Measurements from ENCODE around the gene STAG1. TPM values are rescaled to one million over a fixed set of nuclear protein-coding genes. Genes with fewer than 3 reads are reported as not detected.
"Not testable (repeated sequence)": the region's sequence is repeated elsewhere in the genome, so short reads cannot be mapped to it uniquely, and the experiment has no call there.

The STAG1 gene
- total and polyA plus RNA-seq, 2 donors (not counting 1 experiment from before 2014, with no cell fraction given), result 23.2 to 38.6 TPM

DNA sequence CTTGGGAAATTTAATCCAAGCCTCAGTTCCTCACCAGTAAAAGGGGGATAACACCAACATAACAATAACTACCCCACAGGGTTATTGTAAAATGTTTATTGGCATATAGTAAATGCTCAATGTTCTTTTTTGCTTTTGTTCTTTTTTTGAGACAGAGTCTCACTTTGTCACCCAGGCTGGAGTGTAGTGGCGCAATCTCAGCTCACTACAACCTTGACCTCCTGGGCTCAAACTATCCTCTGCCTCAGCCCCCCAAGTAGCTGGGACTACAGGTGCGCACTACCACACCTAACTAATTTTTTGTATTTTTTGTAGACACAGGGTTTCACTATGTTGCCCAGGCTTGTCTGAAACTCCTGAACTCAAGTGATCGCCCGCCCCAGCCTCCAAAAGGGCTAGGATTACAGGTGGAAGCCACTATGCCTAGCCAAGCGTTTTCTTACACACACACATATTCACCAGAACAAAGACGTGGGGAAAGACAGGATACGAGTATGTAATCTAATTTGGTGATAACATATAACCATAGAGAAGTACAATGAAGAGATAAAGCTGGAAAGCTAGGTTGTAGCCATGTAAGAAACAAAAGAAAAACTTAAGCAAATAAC, 11.7 kb downstream of the STAG1 start:
- Histone ChIP-seq H4K20me1 (ENCODE audit: control insufficient read depth, extremely low read depth, insufficient read depth, low read length) (no peaks in the 10 kb centered on the region), H3K79me2 (ENCODE audit: control insufficient read depth, insufficient read depth, low read length) (peaks cover 82% of the 10 kb centered on the region), H3K4me2 (ENCODE audit: extremely low read depth, insufficient read depth, low read length) (no peak overlapping the region)

DNA sequence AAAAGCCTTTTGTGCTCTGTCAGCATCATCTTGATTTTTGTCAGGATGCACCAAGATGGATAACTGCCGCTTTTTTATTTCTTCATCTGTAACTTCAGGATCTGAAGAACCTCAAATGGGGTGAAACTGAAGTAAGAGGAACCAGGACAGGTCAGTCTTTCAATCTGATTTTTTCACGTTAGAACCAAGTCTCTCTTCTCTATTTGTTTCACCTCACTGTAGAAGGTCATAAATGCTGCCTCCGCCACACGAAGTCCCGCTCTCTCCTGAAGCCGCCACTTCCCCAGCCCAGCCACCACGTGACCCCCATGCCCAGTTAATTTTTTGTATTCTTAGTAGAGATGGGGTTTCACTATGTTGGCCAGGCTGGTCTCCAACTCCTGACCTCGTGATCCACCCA, 15.2 kb downstream of the STAG1 start:
- not testable (repeated sequence) for H3K36me3 ChIP-seq (ENCODE audit: control insufficient read depth, insufficient read depth, low read length); H2AFZ ChIP-seq (ENCODE audit: low read length); H3K27me3 ChIP-seq (ENCODE audit: control insufficient read depth, insufficient read depth, low read length); H3K4me3 ChIP-seq (replicated peaks in 1 of 4; ENCODE audit: control extremely low read depth in 1 of 4, insufficient read depth in 1 of 4, low read depth in 3 of 4, low read length in 4 of 4); H4K20me1 ChIP-seq (ENCODE audit: control insufficient read depth, extremely low read depth, insufficient read depth, low read length); H3K9ac ChIP-seq (ENCODE audit: insufficient read depth, low read length); DNase-seq (ENCODE audit: low read depth in 2 of 2); H3K4me1 ChIP-seq (ENCODE audit: control insufficient read depth, extremely low read depth, insufficient read depth, low read length); H3K9me3 ChIP-seq (ENCODE audit: control insufficient read depth, insufficient read depth, low read depth, low read length); H3K4me2 ChIP-seq (ENCODE audit: extremely low read depth, insufficient read depth, low read length); H3K27ac ChIP-seq (ENCODE audit: insufficient read depth, low read length)
- H3K79me2 ChIP-seq (ENCODE audit: control insufficient read depth, insufficient read depth, low read length), result peaks cover 68% of the 10 kb centered on the region

More for the DNA sequence above, 11.7 kb downstream of the STAG1 start:
- Histone ChIP-seq H3K9me3 (ENCODE audit: control insufficient read depth, insufficient read depth, low read depth, low read length) (no peaks in the 10 kb centered on the region), H2AFZ (ENCODE audit: low read length) (no peak overlapping the region), H3K4me1 (ENCODE audit: control insufficient read depth, extremely low read depth, insufficient read depth, low read length) (no peaks in the 10 kb centered on the region), H3K36me3 (ENCODE audit: control insufficient read depth, insufficient read depth, low read length) (no peaks in the 10 kb centered on the region), H3K27me3 (ENCODE audit: control insufficient read depth, insufficient read depth, low read length) (no peaks in the 10 kb centered on the region), H3K9ac (ENCODE audit: insufficient read depth, low read length) (no peak overlapping the region), H3K27ac (ENCODE audit: insufficient read depth, low read length) (no peak overlapping the region), H3K4me3 (replicated peaks in 1 of 4; ENCODE audit: control extremely low read depth in 1 of 4, insufficient read depth in 1 of 4, low read depth in 3 of 4, low read length in 4 of 4) (no peak overlapping the region)
- TF ChIP-seq, protein P1, sequence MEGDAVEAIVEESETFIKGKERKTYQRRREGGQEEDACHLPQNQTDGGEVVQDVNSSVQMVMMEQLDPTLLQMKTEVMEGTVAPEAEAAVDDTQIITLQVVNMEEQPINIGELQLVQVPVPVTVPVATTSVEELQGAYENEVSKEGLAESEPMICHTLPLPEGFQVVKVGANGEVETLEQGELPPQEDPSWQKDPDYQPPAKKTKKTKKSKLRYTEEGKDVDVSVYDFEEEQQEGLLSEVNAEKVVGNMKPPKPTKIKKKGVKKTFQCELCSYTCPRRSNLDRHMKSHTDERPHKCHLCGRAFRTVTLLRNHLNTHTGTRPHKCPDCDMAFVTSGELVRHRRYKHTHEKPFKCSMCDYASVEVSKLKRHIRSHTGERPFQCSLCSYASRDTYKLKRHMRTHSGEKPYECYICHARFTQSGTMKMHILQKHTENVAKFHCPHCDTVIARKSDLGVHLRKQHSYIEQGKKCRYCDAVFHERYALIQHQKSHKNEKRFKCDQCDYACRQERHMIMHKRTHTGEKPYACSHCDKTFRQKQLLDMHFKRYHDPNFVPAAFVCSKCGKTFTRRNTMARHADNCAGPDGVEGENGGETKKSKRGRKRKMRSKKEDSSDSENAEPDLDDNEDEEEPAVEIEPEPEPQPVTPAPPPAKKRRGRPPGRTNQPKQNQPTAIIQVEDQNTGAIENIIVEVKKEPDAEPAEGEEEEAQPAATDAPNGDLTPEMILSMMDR (conservative IDR thresholded peaks at IDR 0.05 in 1 of 2, IDR thresholded peaks at IDR 0.05 in 1 of 2; ENCODE audit: low read depth in 1 of 2, low read length in 2 of 2), result no peak
- TF ChIP-seq EZH2 (IDR thresholded peaks at IDR 0.05; ENCODE audit: low read length, missing control alignments), result no peak
- no peak for DNase-seq (ENCODE audit: low read depth in 2 of 2)

DNA sequence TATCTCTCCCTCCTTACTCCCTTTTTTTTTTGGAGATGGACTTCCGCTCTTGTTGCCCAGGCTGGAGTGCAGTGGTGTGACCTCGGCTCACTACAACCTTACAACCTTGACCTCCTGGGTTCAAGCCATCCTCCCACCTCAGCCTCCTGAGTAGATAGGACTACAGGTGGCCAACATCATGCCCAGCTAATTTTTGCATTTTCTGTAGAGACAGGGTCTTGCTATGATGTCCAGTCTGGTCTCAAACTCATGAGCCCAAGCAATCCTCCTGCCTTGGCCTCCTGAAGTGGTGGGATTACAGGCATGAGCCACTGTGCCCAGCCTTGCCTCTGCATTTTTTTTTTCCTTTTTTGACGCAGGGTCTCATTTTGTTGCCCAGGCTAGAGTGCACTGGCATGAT, 17.1 kb downstream of the STAG1 start:
- H2AFZ ChIP-seq (ENCODE audit: low read length), result no peak overlapping the region
- H3K9ac ChIP-seq (ENCODE audit: insufficient read depth, low read length), result no peak overlapping the region
- H3K4me2 ChIP-seq (ENCODE audit: extremely low read depth, insufficient read depth, low read length), result no peak overlapping the region
- no peak overlapping the region for H3K27ac ChIP-seq (ENCODE audit: insufficient read depth, low read length)
- TF ChIP-seq EZH2 (IDR thresholded peaks at IDR 0.05; ENCODE audit: low read length, missing control alignments), result no peak
- TF ChIP-seq, protein P1 (conservative IDR thresholded peaks at IDR 0.05 in 1 of 2, IDR thresholded peaks at IDR 0.05 in 1 of 2; ENCODE audit: low read depth in 1 of 2, low read length in 2 of 2), result no peak
- H3K4me1 ChIP-seq (ENCODE audit: control insufficient read depth, extremely low read depth, insufficient read depth, low read length), result no peaks in the 10 kb centered on the region
- no peaks in the 10 kb centered on the region for H4K20me1 ChIP-seq (ENCODE audit: control insufficient read depth, extremely low read depth, insufficient read depth, low read length)
- no peaks in the 10 kb centered on the region for H3K9me3 ChIP-seq (ENCODE audit: control insufficient read depth, insufficient read depth, low read depth, low read length)
- DNase-seq (ENCODE audit: low read depth in 2 of 2), result no peak
- peaks cover 64% of the 10 kb centered on the region for H3K79me2 ChIP-seq (ENCODE audit: control insufficient read depth, insufficient read depth, low read length)
- no peaks in the 10 kb centered on the region for H3K27me3 ChIP-seq (ENCODE audit: control insufficient read depth, insufficient read depth, low read length)
- no peak overlapping the region for H3K4me3 ChIP-seq (replicated peaks in 1 of 4; ENCODE audit: control extremely low read depth in 1 of 4, insufficient read depth in 1 of 4, low read depth in 3 of 4, low read length in 4 of 4)
- no peaks in the 10 kb centered on the region for H3K36me3 ChIP-seq (ENCODE audit: control insufficient read depth, insufficient read depth, low read length)

Data from fibroblast of lung (primary cell).